Prostate gland (tissue), 2 donors: ENCODE data around the gene SH2D3C.

ENCODE experiments used
- POLR2AphosphoS5 ChIP-seq: sonication (generic); formaldehyde crosslinking; IDR thresholded peaks from one replicate; pipeline ENCODE4 v1.6.1; 2017; ENCODE audit warnings: antibody characterized with exemption
- TF ChIP-seq, protein P1 (sequence below), 4 experiments: fragments of 200-600 bp in 2 of 4; fragments of 450-650 bp in 2 of 4; sonication (generic) in 2 of 4; IDR thresholded peaks; 1 replicate in 3 of 4; 2 replicates in 1 of 4; pipeline ENCODE4 v1.5.1; 2016 to 2019; ENCODE audit warnings: antibody characterized with exemption in 4 of 4, mild to moderate bottlenecking in 2 of 4, moderate library complexity in 2 of 4

DNA sequence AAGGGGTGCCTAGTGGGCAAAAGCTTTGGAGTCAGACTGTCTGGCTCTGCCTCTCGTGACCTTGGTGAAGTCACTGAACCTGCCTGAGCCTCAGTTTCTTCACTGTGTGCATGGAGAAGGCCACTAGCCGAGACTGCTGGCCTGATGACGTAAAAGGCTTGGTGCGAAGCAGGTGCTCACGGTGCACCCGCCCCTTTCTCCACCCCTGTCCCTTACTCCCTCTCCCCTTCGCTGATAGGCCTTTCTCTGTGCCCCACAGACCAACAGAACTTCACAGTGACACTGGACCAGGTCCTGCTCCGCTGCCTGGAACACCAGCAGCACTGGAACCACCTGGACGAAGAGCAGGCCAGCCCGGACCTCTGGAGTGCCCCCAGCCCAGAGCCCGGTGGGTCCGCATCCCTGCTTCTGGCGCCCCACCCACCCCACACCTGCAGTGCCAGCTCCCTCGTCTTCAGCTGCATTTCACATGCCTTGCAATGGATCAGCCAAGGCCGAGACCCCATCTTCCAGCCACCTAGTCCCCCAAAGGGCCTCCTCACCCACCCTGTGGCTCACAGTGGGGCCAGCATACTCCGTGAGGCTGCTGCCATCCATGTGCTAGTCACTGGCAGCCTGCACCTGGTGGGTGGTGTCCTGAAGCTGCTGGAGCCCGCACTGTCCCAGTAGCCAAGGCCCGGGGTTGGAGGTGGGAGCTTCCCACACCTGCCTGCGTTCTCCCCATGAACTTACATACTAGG, 34.6 kb upstream of the SH2D3C start:
- TF ChIP-seq, protein P1, sequence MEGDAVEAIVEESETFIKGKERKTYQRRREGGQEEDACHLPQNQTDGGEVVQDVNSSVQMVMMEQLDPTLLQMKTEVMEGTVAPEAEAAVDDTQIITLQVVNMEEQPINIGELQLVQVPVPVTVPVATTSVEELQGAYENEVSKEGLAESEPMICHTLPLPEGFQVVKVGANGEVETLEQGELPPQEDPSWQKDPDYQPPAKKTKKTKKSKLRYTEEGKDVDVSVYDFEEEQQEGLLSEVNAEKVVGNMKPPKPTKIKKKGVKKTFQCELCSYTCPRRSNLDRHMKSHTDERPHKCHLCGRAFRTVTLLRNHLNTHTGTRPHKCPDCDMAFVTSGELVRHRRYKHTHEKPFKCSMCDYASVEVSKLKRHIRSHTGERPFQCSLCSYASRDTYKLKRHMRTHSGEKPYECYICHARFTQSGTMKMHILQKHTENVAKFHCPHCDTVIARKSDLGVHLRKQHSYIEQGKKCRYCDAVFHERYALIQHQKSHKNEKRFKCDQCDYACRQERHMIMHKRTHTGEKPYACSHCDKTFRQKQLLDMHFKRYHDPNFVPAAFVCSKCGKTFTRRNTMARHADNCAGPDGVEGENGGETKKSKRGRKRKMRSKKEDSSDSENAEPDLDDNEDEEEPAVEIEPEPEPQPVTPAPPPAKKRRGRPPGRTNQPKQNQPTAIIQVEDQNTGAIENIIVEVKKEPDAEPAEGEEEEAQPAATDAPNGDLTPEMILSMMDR (IDR thresholded peaks at IDR 0.05): no peak
- TF ChIP-seq POLR2AphosphoS5: no peak
